ENCODE data around the gene GGT7.
"Not testable (repeated sequence)": the region's sequence is repeated elsewhere in the genome, so short reads cannot be mapped to it uniquely, and the experiment has no call there.

Gene GGT7

GRCh38 chr20:34881689-34882088 is 9.0 kb upstream of the GGT7 start:
- H3K9me3 ChIP-seq (ENCODE audit: control insufficient read depth, insufficient read depth, low read depth, low read length), result no peaks in the 10 kb centered on the region
- H3K27me3 ChIP-seq (ENCODE audit: control insufficient read depth, insufficient read depth, low read length), result peaks cover 6% of the 10 kb centered on the region; the same call in 1 of the 2 replicates
- H3K4me1 ChIP-seq (ENCODE audit: control insufficient read depth, insufficient read depth, low read length), result peaks cover 4% of the 10 kb centered on the region; the same call in 1 of the 2 replicates
- H3K27ac ChIP-seq (ENCODE audit: low read depth, low read length), result no peak overlapping the region
- peaks cover 21% of the 10 kb centered on the region; the same call in 1 of the 2 replicates for H3K36me3 ChIP-seq (ENCODE audit: control insufficient read depth, insufficient read depth, low read length)
- H3K9ac ChIP-seq (ENCODE audit: low read length), result no peak overlapping the region
- no peak overlapping the region for H3K4me3 ChIP-seq (ENCODE audit: low read depth, low read length)

- not testable (repeated sequence) for H3K27ac ChIP-seq (ENCODE audit: low read depth, low read length); H3K4me1 ChIP-seq (ENCODE audit: control insufficient read depth, insufficient read depth, low read length); H3K27me3 ChIP-seq (ENCODE audit: control insufficient read depth, insufficient read depth, low read length); H3K9ac ChIP-seq (ENCODE audit: low read length); H3K4me3 ChIP-seq (ENCODE audit: low read depth, low read length); H3K9me3 ChIP-seq (ENCODE audit: control insufficient read depth, insufficient read depth, low read depth, low read length)
- H3K36me3 ChIP-seq (ENCODE audit: control insufficient read depth, insufficient read depth, low read length), result peaks cover 21% of the 10 kb centered on the region; the same call in 1 of the 2 replicates
These were observed 8.3 kb upstream of the GGT7 start for GRCh38 chr20:34880971-34881370.

GRCh38 chr20:34880215-34880850 is 7.7 kb upstream of the GGT7 start:
- Histone ChIP-seq H3K4me3 (ENCODE audit: low read depth, low read length) (no peak overlapping the region), H3K9me3 (ENCODE audit: control insufficient read depth, insufficient read depth, low read depth, low read length) (no peaks in the 10 kb centered on the region), H3K27me3 (ENCODE audit: control insufficient read depth, insufficient read depth, low read length) (peaks cover 6% of the 10 kb centered on the region; the same call in 1 of the 2 replicates), H3K27ac (ENCODE audit: low read depth, low read length) (no peak overlapping the region), H3K4me1 (ENCODE audit: control insufficient read depth, insufficient read depth, low read length) (peaks cover 9% of the 10 kb centered on the region; the same call in 1 of the 2 replicates), H3K9ac (ENCODE audit: low read length) (no peak overlapping the region), H3K36me3 (ENCODE audit: control insufficient read depth, insufficient read depth, low read length) (peaks cover 21% of the 10 kb centered on the region; the same call in 1 of the 2 replicates)

- H3K9ac ChIP-seq (ENCODE audit: low read length), result peak within 1 kb of the TSS; percentile 58
- no peak within 1 kb of the TSS for H3K27ac ChIP-seq (ENCODE audit: low read depth, low read length)
- H3K4me1 ChIP-seq (ENCODE audit: control insufficient read depth, insufficient read depth, low read length), result peaks cover 29% of the 10 kb centered on the region
- H3K36me3 ChIP-seq (ENCODE audit: control insufficient read depth, insufficient read depth, low read length), result no peaks in the 10 kb centered on the region; the same call in 1 of the 2 replicates
- no peaks in the 10 kb centered on the region for H3K9me3 ChIP-seq (ENCODE audit: control insufficient read depth, insufficient read depth, low read depth, low read length)
- peaks cover 25% of the 10 kb centered on the region for H3K27me3 ChIP-seq (ENCODE audit: control insufficient read depth, insufficient read depth, low read length)
- H3K4me3 ChIP-seq (ENCODE audit: low read depth, low read length), result peak within 1 kb of the TSS; percentile 91
These were observed 4.0 kb upstream of the GGT7 start, which contains the start of gene ACSS2 for GRCh38 chr20:34876406-34877282. Gene ACSS2 (plus strand): TSS chr20:34876612. CDS start chr20:34876646, 34 bp downstream.

- H3K9me3 ChIP-seq (ENCODE audit: control insufficient read depth, insufficient read depth, low read depth, low read length), result no peaks in the 10 kb centered on the region
- H3K4me3 ChIP-seq (ENCODE audit: low read depth, low read length), result peak overlapping the region; percentile 91
- H3K36me3 ChIP-seq (ENCODE audit: control insufficient read depth, insufficient read depth, low read length), result no peaks in the 10 kb centered on the region; the same call in 1 of the 2 replicates
- H3K9ac ChIP-seq (ENCODE audit: low read length), result no peak overlapping the region
- H3K4me1 ChIP-seq (ENCODE audit: control insufficient read depth, insufficient read depth, low read length), result peaks cover 32% of the 10 kb centered on the region
- H3K27ac ChIP-seq (ENCODE audit: low read depth, low read length), result no peak overlapping the region
- peaks cover 25% of the 10 kb centered on the region for H3K27me3 ChIP-seq (ENCODE audit: control insufficient read depth, insufficient read depth, low read length)
These were observed 3.2 kb upstream of the GGT7 start for GRCh38 chr20:34875642-34876405.

GRCh38 chr20:34874094-34874654 is 1.5 kb upstream of the GGT7 start:
- H3K4me3 ChIP-seq (ENCODE audit: low read depth, low read length), result no peak overlapping the region
- no peak overlapping the region for H3K27ac ChIP-seq (ENCODE audit: low read depth, low read length)
- no peaks in the 10 kb centered on the region; the same call in 1 of the 2 replicates for H3K36me3 ChIP-seq (ENCODE audit: control insufficient read depth, insufficient read depth, low read length)
- H3K9ac ChIP-seq (ENCODE audit: low read length), result no peak overlapping the region
- H3K4me1 ChIP-seq (ENCODE audit: control insufficient read depth, insufficient read depth, low read length), result peaks cover 32% of the 10 kb centered on the region
- peaks cover 25% of the 10 kb centered on the region for H3K27me3 ChIP-seq (ENCODE audit: control insufficient read depth, insufficient read depth, low read length)
- H3K9me3 ChIP-seq (ENCODE audit: control insufficient read depth, insufficient read depth, low read depth, low read length), result no peaks in the 10 kb centered on the region

GRCh38 chr20:34873583-34874093 is 982 bp upstream of the GGT7 start:
- H3K9me3 ChIP-seq (ENCODE audit: control insufficient read depth, insufficient read depth, low read depth, low read length), result no peaks in the 10 kb centered on the region
- H3K27ac ChIP-seq (ENCODE audit: low read depth, low read length), result no peak overlapping the region
- H3K4me3 ChIP-seq (ENCODE audit: low read depth, low read length), result no peak overlapping the region
- no peak overlapping the region for H3K9ac ChIP-seq (ENCODE audit: low read length)
- peaks cover 32% of the 10 kb centered on the region for H3K4me1 ChIP-seq (ENCODE audit: control insufficient read depth, insufficient read depth, low read length)
- H3K36me3 ChIP-seq (ENCODE audit: control insufficient read depth, insufficient read depth, low read length), result no peaks in the 10 kb centered on the region; the same call in 1 of the 2 replicates
- peaks cover 25% of the 10 kb centered on the region for H3K27me3 ChIP-seq (ENCODE audit: control insufficient read depth, insufficient read depth, low read length)

GRCh38 chr20:34871966-34872621 is 562 bp downstream of the GGT7 start:
- peaks cover 31% of the 10 kb centered on the region for H3K4me1 ChIP-seq (ENCODE audit: control insufficient read depth, insufficient read depth, low read length)
- no peaks in the 10 kb centered on the region for H3K36me3 ChIP-seq (ENCODE audit: control insufficient read depth, insufficient read depth, low read length)
- H3K27me3 ChIP-seq (ENCODE audit: control insufficient read depth, insufficient read depth, low read length), result peaks cover 22% of the 10 kb centered on the region
- H3K9me3 ChIP-seq (ENCODE audit: control insufficient read depth, insufficient read depth, low read depth, low read length), result no peaks in the 10 kb centered on the region
- peak overlapping the region; percentile 76 for H3K4me3 ChIP-seq (ENCODE audit: low read depth, low read length)
- H3K27ac ChIP-seq (ENCODE audit: low read depth, low read length), result no peak overlapping the region
- peak overlapping the region; percentile 75 for H3K9ac ChIP-seq (ENCODE audit: low read length)

- Histone ChIP-seq H3K4me3 (ENCODE audit: low read depth, low read length) (peak overlapping the region; percentile 76), H3K9ac (ENCODE audit: low read length) (no peak overlapping the region), H3K36me3 (ENCODE audit: control insufficient read depth, insufficient read depth, low read length) (no peaks in the 10 kb centered on the region), H3K9me3 (ENCODE audit: control insufficient read depth, insufficient read depth, low read depth, low read length) (no peaks in the 10 kb centered on the region), H3K4me1 (ENCODE audit: control insufficient read depth, insufficient read depth, low read length) (peaks cover 28% of the 10 kb centered on the region), H3K27ac (ENCODE audit: low read depth, low read length) (no peak overlapping the region), H3K27me3 (ENCODE audit: control insufficient read depth, insufficient read depth, low read length) (peaks cover 19% of the 10 kb centered on the region)
These were observed 1.2 kb downstream of the GGT7 start for GRCh38 chr20:34871320-34871926.

Data from HUES6 (cell line).